NCI-H2107 treated with DMSO at 0.1 percent for 48 hours (cell line): ENCODE results near the gene PRDM1.

ENCODE experiments used
- DNase-seq: peaks from one replicate; lab custom pipeline; 2025; ENCODE audit not compliant: unreplicated experiment; lab: John Stamatoyannopoulos, UW

The PRDM1 gene

GRCh38 chr6:106069478-106069877, 16.7 kb upstream of the PRDM1 start:
- DNase-seq, result peak; percentile 85

- DNase-seq, result no peak
Measured at GRCh38 chr6:106070636-106071035, 15.5 kb upstream of the PRDM1 start.

GRCh38 chr6:106072501-106073090, 13.5 kb upstream of the PRDM1 start:
- DNase-seq, result no peak

GRCh38 chr6:106074146-106074545, 12.0 kb upstream of the PRDM1 start:
- no peak for DNase-seq

GRCh38 chr6:106076139-106076538, 10.0 kb upstream of the PRDM1 start:
- DNase-seq, result no peak

GRCh38 chr6:106077170-106077569, 9.0 kb upstream of the PRDM1 start:
- DNase-seq, result no peak

GRCh38 chr6:106077881-106078280, 8.3 kb upstream of the PRDM1 start:
- DNase-seq, result no peak

GRCh38 chr6:106079961-106080762, 6.0 kb upstream of the PRDM1 start:
- DNase-seq, result no peak

GRCh38 chr6:106080763-106081095, 5.4 kb upstream of the PRDM1 start:
- DNase-seq, result no peak

- no peak for DNase-seq
Measured at GRCh38 chr6:106081715-106082114, 4.4 kb upstream of the PRDM1 start.

GRCh38 chr6:106082735-106083398, 3.3 kb upstream of the PRDM1 start:
- DNase-seq, result no peak

- DNase-seq, result no peak
Measured at GRCh38 chr6:106083618-106084017, 2.5 kb upstream of the PRDM1 start.

GRCh38 chr6:106084106-106084988, 1.8 kb upstream of the PRDM1 start:
- DNase-seq, result peak; percentile 27

GRCh38 chr6:106084989-106085691, 996 bp upstream of the PRDM1 start:
- no peak for DNase-seq

- no peak for DNase-seq
Measured at GRCh38 chr6:106085692-106085983, 498 bp upstream of the PRDM1 start.

GRCh38 chr6:106086814-106087175, 659 bp downstream of the PRDM1 start:
- DNase-seq, result no peak

- no peak for DNase-seq
Measured at GRCh38 chr6:106087548-106088325, 1.6 kb downstream of the PRDM1 start.

- DNase-seq, result no peak
Measured at GRCh38 chr6:106090001-106090400, 3.9 kb downstream of the PRDM1 start.

GRCh38 chr6:106092279-106092678, 6.1 kb downstream of the PRDM1 start:
- DNase-seq, result no peak

GRCh38 chr6:106094261-106094963, 8.3 kb downstream of the PRDM1 start:
- DNase-seq, result no peak
